Measurements from ENCODE around the gene BLOC1S1.

DNA sequence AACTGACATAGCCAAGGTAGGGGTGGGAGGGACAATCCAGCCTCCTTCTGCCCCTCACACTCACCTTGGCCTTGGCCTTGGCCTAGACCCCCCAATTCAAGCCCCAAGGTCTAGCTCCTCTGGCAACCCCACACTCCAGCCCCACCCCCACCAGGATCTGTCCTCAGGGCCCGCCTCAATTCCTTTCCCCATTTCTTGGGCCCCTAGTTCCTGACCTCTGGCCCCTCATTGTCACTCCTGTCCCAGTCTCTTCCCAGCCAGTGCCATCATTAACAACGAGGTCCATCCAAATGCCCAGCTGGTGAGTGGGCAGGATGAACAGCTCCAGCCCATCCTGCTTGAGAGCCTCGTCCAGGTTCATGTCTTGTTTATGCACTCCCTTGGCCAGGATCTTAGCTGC lies 20.2 kb downstream of the BLOC1S1 start:
- TF ChIP-seq POLR2A (IDR thresholded peaks at IDR 0.05) = no peak
- TF ChIP-seq, protein P1, sequence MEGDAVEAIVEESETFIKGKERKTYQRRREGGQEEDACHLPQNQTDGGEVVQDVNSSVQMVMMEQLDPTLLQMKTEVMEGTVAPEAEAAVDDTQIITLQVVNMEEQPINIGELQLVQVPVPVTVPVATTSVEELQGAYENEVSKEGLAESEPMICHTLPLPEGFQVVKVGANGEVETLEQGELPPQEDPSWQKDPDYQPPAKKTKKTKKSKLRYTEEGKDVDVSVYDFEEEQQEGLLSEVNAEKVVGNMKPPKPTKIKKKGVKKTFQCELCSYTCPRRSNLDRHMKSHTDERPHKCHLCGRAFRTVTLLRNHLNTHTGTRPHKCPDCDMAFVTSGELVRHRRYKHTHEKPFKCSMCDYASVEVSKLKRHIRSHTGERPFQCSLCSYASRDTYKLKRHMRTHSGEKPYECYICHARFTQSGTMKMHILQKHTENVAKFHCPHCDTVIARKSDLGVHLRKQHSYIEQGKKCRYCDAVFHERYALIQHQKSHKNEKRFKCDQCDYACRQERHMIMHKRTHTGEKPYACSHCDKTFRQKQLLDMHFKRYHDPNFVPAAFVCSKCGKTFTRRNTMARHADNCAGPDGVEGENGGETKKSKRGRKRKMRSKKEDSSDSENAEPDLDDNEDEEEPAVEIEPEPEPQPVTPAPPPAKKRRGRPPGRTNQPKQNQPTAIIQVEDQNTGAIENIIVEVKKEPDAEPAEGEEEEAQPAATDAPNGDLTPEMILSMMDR (IDR thresholded peaks at IDR 0.05) = no peak
